Upper lobe of left lung (tissue), 6 donors: ENCODE results near the gene SVBP. TPM values are rescaled to one million over a fixed set of nuclear protein-coding genes. Genes with fewer than 3 reads are reported as not detected.
A peak's percentile ranks its signal among the peaks of the same experiment; 100 is the strongest.

Source experiments
- ATAC-seq, 2 donors: fragments of 200-7000 bp; cut with Tn5 transposase; one replicate each; pipeline ENCODE4 v1.9.1; 2022; ENCODE audit warnings: mild to moderate bottlenecking in 2 of 2, moderate library complexity in 2 of 2; ENCODE audit not compliant: low FRiP score in 2 of 2
- DNase-seq, 2 donors: peaks; one replicate each; pipeline ENCODE4 v3.0.0-alpha.2; 2019 to 2020
- H3K27ac ChIP-seq, 4 donors: fragments of 200-600 bp; sonication (generic); one replicate each; pipeline ENCODE4 v1.5.1; 2016 to 2019
- H3K27me3 ChIP-seq, 4 donors: fragments of 200-600 bp; sonication (generic); one replicate each; pipeline ENCODE4 v1.5.1; 2017 to 2019
- H3K36me3 ChIP-seq, 4 donors: fragments of 200-600 bp; sonication (generic); one replicate each; pipeline ENCODE4 v1.5.1; 2016 to 2019
- H3K4me1 ChIP-seq, 4 donors: fragments of 200-600 bp; sonication (generic); one replicate each; pipeline ENCODE4 v1.5.1; 2018 to 2019
- H3K4me3 ChIP-seq, 4 donors: fragments of 200-600 bp; sonication (generic); one replicate each; pipeline ENCODE4 v1.5.1; 2017 to 2019; ENCODE audit warnings: mild to moderate bottlenecking in 2 of 4, moderate library complexity in 1 of 4
- H3K9me3 ChIP-seq, 4 donors: fragments of 200-600 bp; sonication (generic); one replicate each; pipeline ENCODE4 v1.5.1; 2018 to 2019
- EP300 ChIP-seq, 4 donors: sonication (generic); formaldehyde crosslinking; IDR thresholded peaks; one replicate each; pipeline ENCODE4 v1.5.1; 2017; ENCODE audit warnings: antibody characterized with exemption in 4 of 4, control low read depth in 2 of 4
- POLR2A ChIP-seq, 4 donors: fragments of 450-650 bp; IDR thresholded peaks; one replicate each; pipeline ENCODE4 v1.5.1; 2016 to 2017; ENCODE audit warnings: antibody characterized with exemption in 4 of 4, mild to moderate bottlenecking in 2 of 4
- POLR2AphosphoS5 ChIP-seq, 2 donors: sonication (generic); formaldehyde crosslinking; IDR thresholded peaks; one replicate each; pipeline ENCODE4 v1.5.1; 2017; ENCODE audit warnings: antibody characterized with exemption in 2 of 2
- WGBS, 2 donors: methylation state at CpG; one replicate each; pipeline ENCODE4 v1.1.5; 2017 to 2018; 5-methylcytosine and 5-hydroxymethylcytosine counted together
- total RNA-seq, 6 donors: library from RNA; depleted of rRNA in 4 of 6; stranded (reverse); fragments of >200 nt in 4 of 6; gene quantifications; one replicate each; pipeline versions ENCODE4 v1.1.0 to v1.2.1, GENCODE V29; 2016 to 2021
- TF ChIP-seq, protein P1 (sequence below), 6 experiments: fragments of 450-650 bp in 4 of 6; fragments of 200-600 bp in 2 of 6; sonication (generic) in 2 of 6; IDR thresholded peaks; one replicate each; pipeline ENCODE4 v1.5.1; 2016 to 2019; ENCODE audit warnings: antibody characterized with exemption in 6 of 6
- donor health status: DM: no; HTN: no; CAD: no; lungs with moderate emphysema.
- donor health status: DM: no; HTN: yes; CAD: no; lungs with severe emphysema.

Gene SVBP
- total RNA-seq, 6 donors from 2014 or later: 5.9 to 32.5 (median 15.4) TPM

DNA sequence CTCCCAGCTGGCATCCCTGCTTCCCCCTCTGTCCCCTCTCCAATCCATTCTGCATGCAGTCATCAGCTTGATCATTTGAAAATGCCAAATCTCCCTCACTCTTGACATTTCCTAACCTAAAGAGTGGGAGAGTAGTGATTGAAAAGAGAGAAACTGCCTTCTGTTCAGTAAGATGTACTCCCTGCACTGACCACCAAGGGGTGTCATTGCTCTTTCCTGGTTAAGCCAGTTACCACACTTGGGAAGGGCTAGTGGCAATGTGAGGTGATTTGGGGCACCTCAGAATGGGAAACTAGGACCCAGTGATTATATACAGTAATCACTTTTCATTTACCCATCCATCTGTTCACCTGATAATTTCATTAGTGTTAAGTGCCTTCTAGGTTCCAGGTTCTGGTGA, 39.3 kb downstream of the SVBP start:
- Histone ChIP-seq H3K27me3 (no peaks in the 10 kb centered on the region), H3K27ac (no peak overlapping the region), H3K4me3 (no peak overlapping the region), H3K9me3 (no peaks in the 10 kb centered on the region), H3K4me1 (no peaks in the 10 kb centered on the region), H3K36me3 (peaks cover 15 to 55% (median 29%) of the 10 kb centered on the region in 4 donors)
- ATAC-seq (peak in 1 of 2 donors; percentile 77), DNase-seq (no peak)
- no peak for TF ChIP-seq EP300 (IDR thresholded peaks at IDR 0.05)
- no peak for TF ChIP-seq POLR2AphosphoS5 (IDR thresholded peaks at IDR 0.05)
- TF ChIP-seq POLR2A (IDR thresholded peaks at IDR 0.05): no peak
- TF ChIP-seq, protein P1, sequence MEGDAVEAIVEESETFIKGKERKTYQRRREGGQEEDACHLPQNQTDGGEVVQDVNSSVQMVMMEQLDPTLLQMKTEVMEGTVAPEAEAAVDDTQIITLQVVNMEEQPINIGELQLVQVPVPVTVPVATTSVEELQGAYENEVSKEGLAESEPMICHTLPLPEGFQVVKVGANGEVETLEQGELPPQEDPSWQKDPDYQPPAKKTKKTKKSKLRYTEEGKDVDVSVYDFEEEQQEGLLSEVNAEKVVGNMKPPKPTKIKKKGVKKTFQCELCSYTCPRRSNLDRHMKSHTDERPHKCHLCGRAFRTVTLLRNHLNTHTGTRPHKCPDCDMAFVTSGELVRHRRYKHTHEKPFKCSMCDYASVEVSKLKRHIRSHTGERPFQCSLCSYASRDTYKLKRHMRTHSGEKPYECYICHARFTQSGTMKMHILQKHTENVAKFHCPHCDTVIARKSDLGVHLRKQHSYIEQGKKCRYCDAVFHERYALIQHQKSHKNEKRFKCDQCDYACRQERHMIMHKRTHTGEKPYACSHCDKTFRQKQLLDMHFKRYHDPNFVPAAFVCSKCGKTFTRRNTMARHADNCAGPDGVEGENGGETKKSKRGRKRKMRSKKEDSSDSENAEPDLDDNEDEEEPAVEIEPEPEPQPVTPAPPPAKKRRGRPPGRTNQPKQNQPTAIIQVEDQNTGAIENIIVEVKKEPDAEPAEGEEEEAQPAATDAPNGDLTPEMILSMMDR (IDR thresholded peaks at IDR 0.05): peak; percentile 28 to 63 (median 40)

DNA sequence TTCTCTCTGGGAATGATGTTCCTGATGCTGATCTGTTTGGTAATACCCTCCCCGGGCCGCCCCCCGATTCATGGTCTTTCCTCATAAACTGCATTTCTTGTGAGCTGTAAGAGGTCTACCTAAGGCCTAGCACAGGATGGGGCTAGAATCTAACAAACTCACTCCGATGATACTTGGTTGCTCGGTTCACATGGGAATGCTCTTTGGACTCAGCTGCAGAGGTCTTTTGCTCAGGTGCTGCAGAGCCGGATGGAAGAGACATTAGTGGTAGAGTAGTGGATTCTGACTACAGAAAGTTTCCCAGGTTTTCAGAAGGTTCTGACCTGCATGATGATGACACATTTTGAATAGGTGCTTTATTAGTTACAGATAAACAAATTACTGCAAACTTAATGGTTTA, 40.7 kb downstream of the SVBP start:
- Histone ChIP-seq H3K9me3 (no peaks in the 10 kb centered on the region), H3K4me1 (peaks cover 0 to 6% (median 0%) of the 10 kb centered on the region in 4 donors), H3K27ac (no peak overlapping the region), H3K27me3 (no peaks in the 10 kb centered on the region), H3K36me3 (peaks cover 15 to 53% (median 29%) of the 10 kb centered on the region in 4 donors), H3K4me3 (no peak overlapping the region)
- DNase-seq (no peak), ATAC-seq (no peak)
- 97% methylated on average over 5 to 6 of the region's 6 CpGs for WGBS, 2 donors
- TF ChIP-seq POLR2AphosphoS5 (IDR thresholded peaks at IDR 0.05): no peak

DNA sequence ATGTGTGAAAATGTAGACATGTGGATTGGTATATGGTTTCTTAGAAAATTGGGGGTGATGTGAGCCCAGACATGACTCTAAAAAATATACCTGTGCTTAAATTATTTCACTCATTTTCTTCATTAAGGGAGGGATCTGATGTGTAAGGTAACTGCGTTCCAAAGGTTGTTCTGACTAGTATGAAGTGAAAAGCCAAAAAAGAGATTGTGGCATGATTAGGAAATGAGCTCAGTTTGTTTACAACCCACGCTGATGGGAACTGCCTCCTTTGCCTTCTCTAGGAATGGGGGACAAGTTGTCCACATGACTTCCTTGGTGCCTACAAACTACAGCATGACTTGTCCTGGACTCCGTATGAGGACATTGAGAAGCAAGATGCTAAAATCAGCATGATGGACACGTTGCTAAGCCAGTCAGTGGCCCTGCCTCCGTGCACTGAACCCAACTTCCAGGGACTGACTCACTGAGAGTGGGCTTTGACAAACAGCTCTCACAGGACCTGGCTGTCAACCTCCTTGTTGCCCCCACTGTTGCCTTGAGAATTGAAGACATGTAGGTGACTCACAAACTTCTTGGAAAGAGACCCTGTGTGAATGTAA, 42.2 kb downstream of the SVBP start:
- DNase-seq (no peak), ATAC-seq (no peak)
- no peak overlapping the region for H3K4me3 ChIP-seq
- H3K36me3 ChIP-seq: peaks cover 15 to 52% (median 27%) of the 10 kb centered on the region in 4 donors
- H3K27me3 ChIP-seq: no peaks in the 10 kb centered on the region
- H3K27ac ChIP-seq: no peak overlapping the region
- H3K9me3 ChIP-seq: no peaks in the 10 kb centered on the region
- no peak for TF ChIP-seq EP300 (IDR thresholded peaks at IDR 0.05)
- TF ChIP-seq, protein P1 (IDR thresholded peaks at IDR 0.05): no peak
- no peak for TF ChIP-seq POLR2A (IDR thresholded peaks at IDR 0.05)
- TF ChIP-seq POLR2AphosphoS5 (IDR thresholded peaks at IDR 0.05): no peak
- peaks cover 0 to 7% (median 0%) of the 10 kb centered on the region in 4 donors for H3K4me1 ChIP-seq
- 82 to 89% methylated on average over 4 to 5 of the region's 5 CpGs for WGBS, 2 donors

DNA sequence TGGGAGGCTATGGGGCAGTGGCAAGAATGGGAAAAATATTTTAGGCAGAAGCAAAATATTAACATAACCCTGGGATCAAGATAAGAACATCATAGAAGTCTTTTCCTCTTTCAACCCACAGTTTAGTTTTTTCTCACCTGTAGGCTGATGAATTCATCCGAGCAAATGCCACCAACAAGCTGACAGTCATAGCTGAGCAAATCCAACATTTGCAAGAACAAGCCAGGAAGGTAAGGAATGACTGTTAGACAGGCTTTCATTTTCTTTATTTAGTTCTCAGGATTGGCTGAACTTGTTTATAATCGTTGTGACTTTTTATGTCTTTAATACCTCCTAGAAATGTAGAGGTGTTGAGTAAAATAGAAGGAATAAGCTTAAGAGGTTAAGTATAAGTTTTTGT, 43.8 kb downstream of the SVBP start:
- H3K27ac ChIP-seq: no peak overlapping the region
- peaks cover 2 to 23% (median 6%) of the 10 kb centered on the region in 4 donors for H3K4me1 ChIP-seq
- DNase-seq: no peak
- no peak for TF ChIP-seq POLR2AphosphoS5 (IDR thresholded peaks at IDR 0.05)
- TF ChIP-seq, protein P1 (IDR thresholded peaks at IDR 0.05): no peak
- TF ChIP-seq POLR2A (IDR thresholded peaks at IDR 0.05): no peak
- no peak for TF ChIP-seq EP300 (IDR thresholded peaks at IDR 0.05)
- H3K27me3 ChIP-seq: no peaks in the 10 kb centered on the region
- peaks cover 15 to 39% (median 27%) of the 10 kb centered on the region in 4 donors for H3K36me3 ChIP-seq
- 46 to 95% methylated on average over 2 of the region's 2 CpGs for WGBS, 2 donors
- H3K9me3 ChIP-seq: no peaks in the 10 kb centered on the region
- H3K4me3 ChIP-seq: no peak overlapping the region
- no peak for ATAC-seq

DNA sequence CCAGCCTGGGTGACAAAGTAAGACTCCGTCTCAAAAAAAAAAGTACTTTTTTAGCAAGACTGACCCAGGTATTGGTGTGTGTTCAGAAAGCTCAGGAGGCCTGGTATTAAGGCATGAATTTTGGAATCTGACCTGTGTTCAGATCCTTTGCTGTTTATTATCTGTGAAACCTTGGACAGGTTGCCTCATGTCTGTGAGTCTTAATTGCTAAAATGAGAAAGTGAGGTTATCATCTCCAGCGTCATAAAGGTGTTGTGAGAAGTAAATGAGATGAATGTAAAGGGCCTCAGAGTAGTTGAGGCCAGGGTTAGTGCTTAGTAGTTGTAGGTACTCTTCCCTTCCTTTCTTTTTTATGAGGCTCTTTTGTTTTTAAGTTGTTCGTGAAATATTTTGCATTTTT, 47.4 kb downstream of the SVBP start:
- ATAC-seq (no peak), DNase-seq (no peak)
- Histone ChIP-seq H3K27me3 (no peaks in the 10 kb centered on the region), H3K4me1 (peaks cover 16 to 49% (median 26%) of the 10 kb centered on the region in 4 donors), H3K9me3 (no peaks in the 10 kb centered on the region), H3K36me3 (peaks cover 3 to 9% (median 7%) of the 10 kb centered on the region in 4 donors), H3K27ac (no peak overlapping the region), H3K4me3 (no peak overlapping the region)
- TF ChIP-seq EP300 (IDR thresholded peaks at IDR 0.05) (no peak), POLR2AphosphoS5 (IDR thresholded peaks at IDR 0.05) (no peak), POLR2A (IDR thresholded peaks at IDR 0.05) (no peak)
- WGBS, 2 donors: 93 to 96% methylated on average over 3 of the region's 3 CpGs

DNA sequence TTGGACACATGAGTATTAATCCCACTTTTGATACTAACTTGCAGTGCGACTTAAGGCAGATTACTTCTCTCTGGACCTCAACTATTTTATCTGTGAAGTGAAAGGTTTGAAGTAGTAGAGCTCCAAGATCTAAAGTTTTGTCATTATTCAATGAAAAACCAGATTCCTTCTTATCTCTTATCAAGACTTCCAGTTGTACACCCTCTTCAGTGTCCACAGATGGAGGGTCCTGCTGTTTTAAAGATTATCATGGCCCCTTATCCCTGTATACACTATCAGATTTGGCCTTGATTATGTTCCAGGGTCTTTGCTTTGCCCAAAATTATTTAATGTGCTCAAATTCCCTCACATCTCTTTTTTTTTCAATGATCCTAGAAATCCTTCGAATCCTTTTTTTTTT, 49.0 kb downstream of the SVBP start:
- TF ChIP-seq POLR2A (IDR thresholded peaks at IDR 0.05) (no peak), EP300 (IDR thresholded peaks at IDR 0.05) (no peak), POLR2AphosphoS5 (IDR thresholded peaks at IDR 0.05) (no peak)
- TF ChIP-seq, protein P1 (IDR thresholded peaks at IDR 0.05): no peak
- 74 to 80% methylated on average over 2 of the region's 2 CpGs for WGBS, 2 donors
- DNase-seq: no peak
- ATAC-seq: no peak
- no peak overlapping the region for H3K27ac ChIP-seq
- H3K4me3 ChIP-seq: peak overlapping the region in 3 of 4 donors; percentile 80 to 99 (median 92)
- H3K27me3 ChIP-seq: no peaks in the 10 kb centered on the region
- no peaks in the 10 kb centered on the region for H3K9me3 ChIP-seq
- H3K36me3 ChIP-seq: no peaks in the 10 kb centered on the region
- peaks cover 20 to 53% (median 29%) of the 10 kb centered on the region in 4 donors for H3K4me1 ChIP-seq
